ENCODE results near the gene COG5.

COG5 gene

DNA sequence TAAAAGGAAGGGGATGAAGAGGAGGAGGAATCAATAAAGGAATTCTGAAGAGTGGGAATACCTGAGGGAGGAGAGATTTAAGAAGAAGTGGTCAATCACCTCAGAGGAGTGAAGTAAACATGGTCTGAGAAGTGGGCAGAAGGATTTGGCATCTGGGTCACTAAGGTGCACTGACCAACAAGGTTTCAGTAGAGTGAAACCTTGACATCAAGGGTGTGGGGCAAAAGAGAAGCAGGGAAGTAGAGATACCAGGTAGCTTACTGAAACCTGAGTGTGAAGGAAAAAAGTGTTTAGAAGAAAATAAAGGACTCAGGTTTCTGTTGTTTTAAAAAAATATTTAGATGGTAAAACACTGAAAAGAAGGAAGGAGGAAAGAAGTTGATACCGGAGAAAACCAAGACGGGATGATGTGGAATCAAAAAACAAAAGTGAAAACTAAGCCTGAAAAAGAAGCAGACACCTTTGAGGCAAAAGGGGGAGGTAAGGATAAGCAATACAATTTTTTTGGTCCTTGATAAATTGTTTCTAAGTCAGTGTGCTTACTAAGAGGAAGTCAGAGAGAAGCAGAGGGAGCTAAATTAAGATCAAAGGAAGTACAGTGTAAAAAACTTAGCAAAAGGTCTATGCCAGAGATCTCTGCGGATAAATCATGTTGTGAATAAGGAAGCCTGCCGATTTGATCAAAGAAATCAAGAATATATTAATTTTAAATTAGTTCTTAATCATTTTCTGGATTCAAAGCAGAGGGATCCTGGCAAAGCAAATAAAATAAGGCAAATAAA is 231.0 kb downstream of the COG5 start:
- DNase-seq (ENCODE audit: low spot score) (no peak), FAIRE-seq (no peak)

GRCh38 chr7:107330478-107330877 is 233.2 kb downstream of the COG5 start:
- FAIRE-seq = no peak
- DNase-seq (ENCODE audit: low spot score) = no peak

DNA sequence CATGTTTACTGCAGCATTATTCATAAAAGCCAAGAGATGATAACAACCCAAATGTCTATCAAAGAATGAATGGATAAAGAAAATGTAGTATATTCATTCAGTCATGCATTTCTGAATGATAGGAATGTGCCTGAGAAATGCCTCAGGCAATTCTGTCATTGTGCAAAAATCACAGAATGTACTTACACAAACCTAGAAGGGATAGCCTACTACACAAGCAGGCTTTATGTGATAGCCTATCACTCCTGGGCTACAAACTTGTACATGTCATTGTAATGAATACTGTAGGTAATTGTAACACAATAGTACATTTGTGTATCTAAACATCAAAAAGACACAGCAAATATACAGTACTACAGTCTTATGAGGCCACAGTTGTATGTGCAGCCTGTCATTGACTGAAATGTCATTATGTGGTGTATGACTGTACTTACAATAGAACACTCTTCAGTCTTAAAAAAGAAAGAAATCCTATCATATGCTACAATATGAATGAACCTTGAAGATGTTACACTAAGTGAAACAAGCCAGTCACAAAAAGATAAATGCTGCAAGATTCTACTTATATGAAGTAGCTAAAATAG is 235.6 kb downstream of the COG5 start:
- no peak for FAIRE-seq
- DNase-seq (ENCODE audit: low spot score) = no peak

DNA sequence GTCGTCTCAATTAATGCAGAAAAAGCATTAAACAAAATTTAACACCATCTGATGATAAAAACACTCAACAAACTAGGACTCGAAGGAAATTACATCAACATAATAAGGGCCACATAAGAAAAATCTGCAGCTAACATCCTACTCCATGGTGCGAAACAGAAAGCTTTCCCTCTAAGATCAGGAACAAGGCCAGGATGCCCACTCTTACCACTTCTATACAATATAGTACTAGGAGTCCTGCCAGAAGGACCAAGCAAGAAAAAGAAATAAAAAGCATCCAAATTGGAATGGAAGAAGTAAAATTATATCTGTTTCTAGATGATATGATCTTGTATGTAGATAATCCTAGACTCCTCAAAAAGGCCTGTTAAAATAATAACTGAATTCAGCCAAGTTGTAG is 237.7 kb downstream of the COG5 start:
- DNase-seq (ENCODE audit: low spot score) (no peak), FAIRE-seq (no peak)

GRCh38 chr7:107322015-107322414 is 241.7 kb downstream of the COG5 start:
- FAIRE-seq (no peak), DNase-seq (ENCODE audit: low spot score) (no peak)

DNA sequence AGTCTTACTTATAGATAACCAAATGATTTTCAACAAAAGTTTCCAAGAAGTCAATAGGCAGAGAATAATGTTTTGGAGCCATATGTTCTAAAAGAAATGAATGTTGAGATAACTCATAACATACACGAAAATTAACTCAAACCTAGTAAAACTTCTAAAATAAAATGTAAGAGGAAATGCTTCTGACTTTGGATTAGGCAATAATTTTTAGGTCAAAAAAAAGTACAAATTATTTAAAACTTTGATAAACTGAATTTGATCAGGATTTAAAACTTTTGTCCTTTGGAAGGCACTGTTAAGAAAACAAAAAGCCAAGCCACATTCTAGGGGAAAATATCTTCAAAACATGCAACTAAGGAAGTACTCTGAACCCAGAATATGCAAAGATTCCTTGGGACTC is 242.1 kb downstream of the COG5 start:
- DNase-seq (ENCODE audit: low spot score) (no peak), FAIRE-seq (no peak)

DNA sequence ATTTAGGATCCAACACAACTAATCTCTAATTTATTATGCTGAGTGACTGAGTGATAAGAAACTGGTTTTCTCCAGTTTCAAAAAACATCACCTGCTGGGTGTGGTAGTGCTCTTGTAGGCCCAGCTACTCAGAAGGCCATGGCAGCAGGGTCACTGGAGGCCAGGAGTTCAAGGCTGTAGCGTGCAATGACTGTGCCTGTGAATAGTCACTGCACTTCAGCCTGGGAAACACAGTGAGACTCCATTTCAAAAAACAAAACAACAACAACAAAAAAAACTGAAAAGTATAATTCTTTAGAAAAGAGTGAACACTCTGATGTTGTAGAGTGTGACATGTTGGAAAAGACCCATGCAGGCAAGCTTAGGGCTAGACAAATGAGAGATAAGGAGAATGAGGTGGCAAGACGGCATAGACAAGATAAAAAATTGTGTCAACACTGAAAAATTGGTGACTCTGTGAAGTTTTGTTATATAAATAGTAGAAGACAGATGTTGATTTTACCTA is 243.9 kb downstream of the COG5 start:
- DNase-seq (ENCODE audit: low spot score) (no peak), FAIRE-seq (no peak)

DNA sequence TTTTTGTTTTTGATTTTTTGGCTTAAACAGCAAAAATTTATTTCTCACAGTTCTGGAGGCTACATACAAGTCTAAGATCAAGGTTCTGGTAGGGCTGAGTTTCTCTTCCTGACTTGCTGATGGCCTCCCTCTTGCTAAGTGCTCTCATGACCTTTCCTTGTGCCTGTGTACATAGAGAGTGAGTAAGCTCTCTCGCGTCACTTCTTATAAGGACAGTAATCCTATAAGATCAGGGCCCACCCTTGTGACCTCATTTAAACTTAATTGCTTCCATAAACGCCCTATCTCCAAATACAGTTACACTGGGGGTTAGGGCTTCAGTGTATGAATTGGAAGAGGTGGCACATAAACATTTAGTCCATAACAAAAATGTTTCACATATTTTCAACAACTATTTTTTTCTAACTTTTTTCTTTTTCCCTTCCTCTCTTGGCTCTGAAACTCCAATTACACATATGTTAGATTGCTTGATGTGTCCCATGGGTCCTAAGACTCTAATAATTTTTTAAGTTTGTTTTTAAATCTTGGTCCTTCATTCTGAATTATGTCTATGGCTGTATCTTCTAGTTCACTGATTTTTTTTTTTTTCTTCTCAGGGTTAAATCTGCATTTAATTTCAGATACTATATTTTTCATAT is 245.1 kb downstream of the COG5 start:
- FAIRE-seq = no peak
- DNase-seq (ENCODE audit: low spot score) = no peak

DNA sequence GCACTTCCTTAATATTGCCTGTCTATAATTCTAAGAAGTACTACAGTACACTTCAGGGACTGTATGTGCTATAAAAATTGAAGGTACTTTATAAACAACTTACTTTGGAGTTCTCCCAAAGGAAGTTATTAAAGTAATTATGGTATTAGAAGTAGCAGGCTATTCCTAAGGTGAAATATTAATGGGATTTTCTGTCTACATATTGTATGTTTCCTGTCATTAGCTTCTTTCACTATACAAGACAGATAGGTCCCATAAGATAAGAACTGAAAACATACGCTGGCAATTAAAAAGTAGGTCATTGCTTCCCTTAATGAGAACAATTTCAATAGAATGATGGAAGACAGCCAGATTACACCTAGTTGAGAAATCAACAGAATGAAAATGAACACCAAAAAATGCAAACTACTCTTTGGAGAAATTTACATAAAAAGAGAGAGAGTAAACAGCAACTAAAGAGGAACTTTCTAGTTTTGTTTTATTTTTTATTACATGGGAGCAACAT is 248.0 kb downstream of the COG5 start:
- FAIRE-seq (no peak), DNase-seq (ENCODE audit: low spot score) (no peak)

- DNase-seq (ENCODE audit: low spot score) (no peak), FAIRE-seq (no peak)
Observed at GRCh38 chr7:107313355-107313754, 250.4 kb downstream of the COG5 start.

- FAIRE-seq = no peak
- DNase-seq (ENCODE audit: low spot score) = no peak
Observed at GRCh38 chr7:107312418-107312817, 251.3 kb downstream of the COG5 start.

GRCh38 chr7:107309296-107309695 is 254.4 kb downstream of the COG5 start:
- DNase-seq (ENCODE audit: low spot score) = no peak
- no peak for FAIRE-seq

DNA sequence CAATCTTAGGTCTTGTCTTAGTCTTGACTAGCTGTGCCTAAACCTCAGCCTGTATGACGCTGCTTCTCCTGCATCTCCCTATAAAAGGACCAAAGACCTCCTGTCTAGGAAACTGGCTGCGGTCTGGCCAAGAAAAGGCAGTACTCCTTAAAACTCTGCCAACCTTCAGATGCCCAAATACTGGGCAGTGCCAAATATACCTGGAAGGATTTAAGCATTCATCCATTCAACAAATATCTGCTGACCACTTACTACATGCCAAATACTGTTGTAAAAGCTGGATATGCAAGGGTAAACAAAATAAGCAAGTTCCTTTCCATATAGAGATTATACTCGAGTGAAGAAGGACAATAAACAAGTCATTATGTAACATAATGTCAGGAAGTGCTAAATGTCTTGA is 259.1 kb downstream of the COG5 start:
- FAIRE-seq (no peak), DNase-seq (ENCODE audit: low spot score) (no peak)

GRCh38 chr7:107304063-107304462 is 259.7 kb downstream of the COG5 start:
- FAIRE-seq (no peak), DNase-seq (ENCODE audit: low spot score) (no peak)

DNA sequence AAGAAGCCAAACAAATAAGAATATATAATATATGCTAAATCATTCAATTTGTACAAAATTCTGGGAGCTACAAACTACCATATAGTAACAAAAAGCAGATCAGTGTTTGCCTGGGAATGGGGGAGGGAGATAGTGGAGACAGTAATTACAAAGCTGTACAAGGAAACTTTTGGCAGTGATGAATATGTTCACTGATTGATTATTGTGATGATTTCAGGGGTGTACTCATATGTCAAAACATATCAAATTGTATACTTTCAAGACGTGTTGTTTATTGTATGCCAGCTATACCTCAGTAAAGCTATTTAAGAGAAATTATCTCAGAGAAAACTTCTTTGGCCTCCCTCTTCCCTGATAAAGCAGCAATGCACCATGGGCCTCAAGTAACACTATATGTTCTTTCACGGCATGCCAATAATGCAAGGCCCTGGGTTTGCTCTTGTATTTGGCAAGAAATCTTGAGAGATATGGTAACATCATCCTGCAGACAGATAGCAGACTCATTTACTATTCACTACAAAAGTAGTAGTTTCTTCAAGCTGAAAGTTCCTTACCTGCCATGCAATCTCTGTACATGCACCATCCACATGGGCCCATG is 261.4 kb downstream of the COG5 start:
- DNase-seq (ENCODE audit: low spot score) (no peak), FAIRE-seq (no peak)

- no peak for DNase-seq (ENCODE audit: low spot score)
- FAIRE-seq = no peak
Observed at GRCh38 chr7:107294182-107294581, 269.5 kb downstream of the COG5 start.

DNA sequence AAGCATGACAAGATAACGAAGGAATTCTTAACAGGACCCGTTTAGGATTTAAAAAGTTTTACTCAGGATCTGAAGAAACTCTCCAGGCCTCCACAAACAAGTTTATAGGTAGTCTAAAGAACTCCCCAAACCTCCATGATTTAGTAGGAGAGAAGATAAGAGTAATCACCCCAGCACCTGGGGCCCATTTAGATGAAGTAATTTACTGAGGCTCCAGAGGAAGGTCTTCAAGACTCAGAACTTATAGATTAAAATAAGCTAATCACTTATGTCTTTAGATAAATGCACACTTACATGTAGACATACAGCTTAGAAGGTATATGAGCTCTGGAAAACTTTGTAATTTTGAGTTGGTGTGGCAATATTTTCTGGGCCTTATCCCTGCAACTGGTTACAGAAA is 271.1 kb downstream of the COG5 start:
- no peak for FAIRE-seq
- no peak for DNase-seq (ENCODE audit: low spot score)

DNA sequence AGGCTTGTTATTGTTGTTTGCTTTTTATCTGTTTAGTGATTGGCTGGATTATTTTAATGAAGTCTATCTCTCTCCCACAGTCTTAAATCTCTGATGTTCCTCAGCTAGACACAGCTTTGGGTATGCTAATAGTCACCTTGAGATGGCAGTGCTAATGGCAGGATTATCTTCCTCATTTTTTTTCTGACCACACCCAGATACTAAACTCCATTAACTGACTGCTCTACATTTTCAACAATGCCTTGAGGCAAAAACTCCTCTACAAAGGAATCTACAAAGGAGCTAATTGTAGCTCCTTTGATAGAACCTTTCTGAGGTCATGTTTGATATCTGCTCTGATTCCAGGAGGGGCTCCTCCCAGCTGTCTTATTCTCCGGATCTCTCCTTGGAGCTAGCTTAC is 272.3 kb downstream of the COG5 start:
- FAIRE-seq (no peak), DNase-seq (ENCODE audit: low spot score) (no peak)

DNA sequence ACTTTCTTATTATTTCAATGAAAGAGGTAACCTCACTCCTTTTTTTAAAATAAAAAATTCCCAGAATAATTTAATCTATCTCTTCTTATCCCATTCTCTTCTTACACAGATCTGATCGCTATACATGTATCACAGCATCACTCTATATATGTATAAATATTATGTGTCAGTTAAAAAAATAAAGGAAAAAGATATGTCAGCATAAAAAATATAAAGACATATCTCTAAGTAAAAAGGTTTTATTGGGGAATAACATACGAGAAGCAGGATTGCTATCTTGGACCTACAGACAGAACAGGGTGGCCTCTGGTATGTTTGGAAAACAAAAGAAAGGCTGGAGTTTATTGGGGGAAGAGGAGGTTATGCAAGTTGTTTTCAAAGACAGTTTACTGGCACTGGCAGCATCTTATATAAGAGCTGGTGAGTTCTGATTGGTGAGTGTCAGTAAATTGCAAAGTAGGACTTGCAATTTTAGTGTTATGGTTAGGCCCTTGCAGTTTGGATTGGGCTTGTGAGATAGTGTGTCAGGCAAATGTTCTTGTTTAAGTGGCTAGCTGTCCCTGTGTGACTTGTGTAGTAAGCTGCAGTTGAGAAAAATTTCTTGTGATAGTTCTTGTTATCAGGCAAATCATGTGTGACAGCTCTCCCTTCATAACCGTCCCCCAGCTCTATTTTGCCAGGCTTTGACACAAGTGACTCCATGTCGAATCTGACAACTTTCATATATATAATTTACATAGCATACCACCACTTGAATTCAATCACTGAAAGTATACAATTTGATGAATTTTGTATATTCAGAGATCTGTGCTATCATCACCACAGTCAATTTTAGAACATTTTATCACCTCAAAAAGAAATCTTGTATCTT is 276.7 kb downstream of the COG5 start:
- no peak for FAIRE-seq
- no peak for DNase-seq (ENCODE audit: low spot score)

- FAIRE-seq (no peak), DNase-seq (ENCODE audit: low spot score) (no peak)
Observed at GRCh38 chr7:107284911-107285479, 278.7 kb downstream of the COG5 start.

GRCh38 chr7:107277331-107277730 is 286.4 kb downstream of the COG5 start:
- no peak for FAIRE-seq
- no peak for DNase-seq (ENCODE audit: low spot score)

All from urothelium cell line (cell line).